GM21786 (cell line): ENCODE measurements around the gene REPS2.

Experiments
- ATAC-seq: cut with Tn5 transposase; IDR thresholded peaks from one replicate; pipeline ENCODE4 v1.9.1; 2021; ENCODE audit not compliant: unreplicated experiment

The REPS2 gene

GRCh38 chrX:17000751-17001150 lies 54.3 kb downstream of the REPS2 start:
- ATAC-seq, result no peak

- ATAC-seq, result no peak
Observed at GRCh38 chrX:17005712-17006368, 59.4 kb downstream of the REPS2 start.

- no peak for ATAC-seq
Observed at GRCh38 chrX:17007134-17007768, 60.8 kb downstream of the REPS2 start.

GRCh38 chrX:17009856-17010625 lies 63.6 kb downstream of the REPS2 start:
- no peak for ATAC-seq

GRCh38 chrX:17012465-17012864 lies 66.0 kb downstream of the REPS2 start:
- no peak for ATAC-seq

GRCh38 chrX:17014216-17014615 lies 67.8 kb downstream of the REPS2 start:
- ATAC-seq, result no peak

- ATAC-seq, result no peak
Observed at GRCh38 chrX:17017134-17017533, 70.7 kb downstream of the REPS2 start.

- no peak for ATAC-seq
Observed at GRCh38 chrX:17020356-17020755, 73.9 kb downstream of the REPS2 start.

GRCh38 chrX:17020851-17021821 lies 74.7 kb downstream of the REPS2 start:
- no peak for ATAC-seq

GRCh38 chrX:17021851-17022604 lies 75.6 kb downstream of the REPS2 start:
- ATAC-seq, result no peak

- ATAC-seq, result no peak
Observed at GRCh38 chrX:17023661-17024060, 77.2 kb downstream of the REPS2 start.

GRCh38 chrX:17024886-17025285 lies 78.4 kb downstream of the REPS2 start:
- ATAC-seq, result no peak

- no peak for ATAC-seq
Observed at GRCh38 chrX:17025621-17026302, 79.3 kb downstream of the REPS2 start.

- ATAC-seq, result no peak
Observed at GRCh38 chrX:17027931-17028330, 81.5 kb downstream of the REPS2 start.

- ATAC-seq, result no peak
Observed at GRCh38 chrX:17028356-17028755, 81.9 kb downstream of the REPS2 start.

- ATAC-seq, result no peak
Observed at GRCh38 chrX:17030092-17030491, 83.6 kb downstream of the REPS2 start.

- no peak for ATAC-seq
Observed at GRCh38 chrX:17030580-17031270, 84.3 kb downstream of the REPS2 start.

GRCh38 chrX:17031827-17032226 lies 85.4 kb downstream of the REPS2 start:
- no peak for ATAC-seq

- no peak for ATAC-seq
Observed at GRCh38 chrX:17032351-17032750, 85.9 kb downstream of the REPS2 start.
